Stomach smooth muscle (tissue), 2 donors: ENCODE results near the gene USH1C.

Experiments
- H3K27ac ChIP-seq: one replicate; pipeline ENCODE4 v1.7.0; 2013; ENCODE audit warnings: mild to moderate bottlenecking, low read length, inconsistent platforms
- H3K27me3 ChIP-seq, 2 donors: one replicate each; pipeline ENCODE4 v1.7.0; 2013; ENCODE audit warnings: low read length in 2 of 2; ENCODE audit not compliant: insufficient read depth in 2 of 2, control insufficient read depth in 1 of 2
- H3K36me3 ChIP-seq, 2 donors: one replicate each; pipeline ENCODE4 v1.7.0; 2013; ENCODE audit warnings: low read length in 2 of 2; ENCODE audit not compliant: control insufficient read depth in 2 of 2, insufficient read depth in 2 of 2
- H3K4me1 ChIP-seq: one replicate; pipeline ENCODE4 v1.7.0; 2013; ENCODE audit warnings: low read length; ENCODE audit not compliant: control insufficient read depth, insufficient read depth
- H3K4me3 ChIP-seq, 2 donors: one replicate each; pipeline ENCODE4 v1.7.0; 2013; ENCODE audit warnings: low read length in 2 of 2
- H3K9ac ChIP-seq, 2 donors: one replicate each; pipeline ENCODE4 v1.7.0; 2013; ENCODE audit warnings: low read length in 2 of 2, mild to moderate bottlenecking in 1 of 2
- H3K9me3 ChIP-seq, 2 donors: one replicate each; pipeline ENCODE4 v1.7.0; 2013; ENCODE audit warnings: low read length in 2 of 2; ENCODE audit not compliant: control insufficient read depth in 2 of 2
- donor health status: healthy.
- donor health status: Pancreatic carcinoma.

USH1C gene

GRCh38 chr11:17547051-17547577, 2.9 kb upstream of the USH1C start, which contains the start of gene OTOG:
TSS of gene OTOG (plus strand) at chr11:17547259. CDS start at chr11:17547373, 114 bp downstream.
- no peak within 1 kb of the TSS for H3K27ac ChIP-seq
- no peaks in the 10 kb centered on the region for H3K9me3 ChIP-seq
- H3K4me1 ChIP-seq = peaks cover 6% of the 10 kb centered on the region
- no peaks in the 10 kb centered on the region for H3K36me3 ChIP-seq
- H3K9ac ChIP-seq = no peak within 1 kb of the TSS
- H3K27me3 ChIP-seq = peaks cover 30 to 31% of the 10 kb centered on the region in 2 donors
- no peak within 1 kb of the TSS for H3K4me3 ChIP-seq

- peaks cover 30 to 31% of the 10 kb centered on the region in 2 donors for H3K27me3 ChIP-seq
- no peak overlapping the region for H3K4me3 ChIP-seq
- no peak overlapping the region for H3K9ac ChIP-seq
- H3K27ac ChIP-seq = no peak overlapping the region
- no peaks in the 10 kb centered on the region for H3K36me3 ChIP-seq
- H3K4me1 ChIP-seq = peaks cover 6% of the 10 kb centered on the region
- no peaks in the 10 kb centered on the region for H3K9me3 ChIP-seq
Measured at GRCh38 chr11:17546240-17546639, 2.0 kb upstream of the USH1C start.

GRCh38 chr11:17543574-17544180, 539 bp downstream of the USH1C start:
- H3K27me3 ChIP-seq = peaks cover 28% of the 10 kb centered on the region in 2 donors

GRCh38 chr11:17543041-17543440, 1.2 kb downstream of the USH1C start:
- no peak overlapping the region for H3K4me3 ChIP-seq
- H3K4me1 ChIP-seq = peaks cover 6% of the 10 kb centered on the region
- H3K27me3 ChIP-seq = peaks cover 25 to 27% of the 10 kb centered on the region in 2 donors

More at GRCh38 chr11:17543574-17544180, 539 bp downstream of the USH1C start:
- Histone ChIP-seq H3K4me1 (peaks cover 6% of the 10 kb centered on the region), H3K4me3 (no peak overlapping the region), H3K27ac (no peak overlapping the region), H3K9ac (no peak overlapping the region), H3K36me3 (no peaks in the 10 kb centered on the region), H3K9me3 (no peaks in the 10 kb centered on the region)

GRCh38 chr11:17542249-17542648, 2.0 kb downstream of the USH1C start:
- H3K4me1 ChIP-seq = peaks cover 6% of the 10 kb centered on the region
- H3K27me3 ChIP-seq = peaks cover 18 to 25% of the 10 kb centered on the region in 2 donors
- no peak overlapping the region for H3K9ac ChIP-seq
- no peaks in the 10 kb centered on the region for H3K36me3 ChIP-seq
- no peak overlapping the region for H3K27ac ChIP-seq
- H3K4me3 ChIP-seq = no peak overlapping the region
- no peaks in the 10 kb centered on the region for H3K9me3 ChIP-seq

More at GRCh38 chr11:17543041-17543440, 1.2 kb downstream of the USH1C start:
- Histone ChIP-seq H3K36me3 (no peaks in the 10 kb centered on the region), H3K9ac (no peak overlapping the region), H3K9me3 (no peaks in the 10 kb centered on the region), H3K27ac (no peak overlapping the region)

GRCh38 chr11:17541330-17541885, 2.8 kb downstream of the USH1C start:
- H3K27ac ChIP-seq = no peak overlapping the region
- H3K4me3 ChIP-seq = no peak overlapping the region
- no peaks in the 10 kb centered on the region for H3K36me3 ChIP-seq
- peaks cover 9 to 21% of the 10 kb centered on the region in 2 donors for H3K27me3 ChIP-seq
- H3K9ac ChIP-seq = no peak overlapping the region
- H3K9me3 ChIP-seq = no peaks in the 10 kb centered on the region
- peaks cover 6% of the 10 kb centered on the region for H3K4me1 ChIP-seq

GRCh38 chr11:17540807-17541206, 3.4 kb downstream of the USH1C start:
- no peak overlapping the region for H3K27ac ChIP-seq
- peaks cover 6% of the 10 kb centered on the region for H3K4me1 ChIP-seq
- no peak overlapping the region for H3K4me3 ChIP-seq
- H3K9ac ChIP-seq = no peak overlapping the region
- peaks cover 6 to 18% of the 10 kb centered on the region in 2 donors for H3K27me3 ChIP-seq
- no peaks in the 10 kb centered on the region for H3K9me3 ChIP-seq
- no peaks in the 10 kb centered on the region for H3K36me3 ChIP-seq

GRCh38 chr11:17538731-17539130, 5.5 kb downstream of the USH1C start:
- Histone ChIP-seq H3K4me1 (peaks cover 1% of the 10 kb centered on the region), H3K4me3 (no peak overlapping the region), H3K27me3 (peaks cover 0 to 9% of the 10 kb centered on the region in 2 donors), H3K36me3 (no peaks in the 10 kb centered on the region), H3K27ac (no peak overlapping the region), H3K9me3 (no peaks in the 10 kb centered on the region), H3K9ac (no peak overlapping the region)

GRCh38 chr11:17538054-17538453, 6.2 kb downstream of the USH1C start:
- no peaks in the 10 kb centered on the region for H3K9me3 ChIP-seq
- no peaks in the 10 kb centered on the region for H3K4me1 ChIP-seq
- no peaks in the 10 kb centered on the region for H3K36me3 ChIP-seq
- H3K27me3 ChIP-seq = peaks cover 0 to 12% of the 10 kb centered on the region in 2 donors
- no peak overlapping the region for H3K9ac ChIP-seq
- no peak overlapping the region for H3K4me3 ChIP-seq
- no peak overlapping the region for H3K27ac ChIP-seq

GRCh38 chr11:17537261-17537660, 7.0 kb downstream of the USH1C start:
- Histone ChIP-seq H3K9ac (no peak overlapping the region), H3K36me3 (no peaks in the 10 kb centered on the region), H3K4me1 (no peaks in the 10 kb centered on the region), H3K27me3 (peaks cover 0 to 4% of the 10 kb centered on the region in 2 donors), H3K27ac (no peak overlapping the region), H3K9me3 (no peaks in the 10 kb centered on the region), H3K4me3 (no peak overlapping the region)

GRCh38 chr11:17535488-17535887, 8.7 kb downstream of the USH1C start:
- Histone ChIP-seq H3K27me3 (peaks cover 0 to 4% of the 10 kb centered on the region in 2 donors), H3K36me3 (no peaks in the 10 kb centered on the region), H3K27ac (no peak overlapping the region), H3K9me3 (no peaks in the 10 kb centered on the region), H3K4me3 (no peak overlapping the region), H3K9ac (no peak overlapping the region), H3K4me1 (no peaks in the 10 kb centered on the region)
